ENCODE data around the gene CPA4. TPM values are rescaled to one million over a fixed set of nuclear protein-coding genes. Genes with fewer than 3 reads are reported as not detected.

CPA4 gene
- total RNA-seq, 1 donor from 2014 or later = 7.4 TPM

GRCh38 chr7:130344271-130344866, 51.4 kb downstream of the CPA4 start, which contains the start of gene CPA5:
CPA5 (plus strand) TSS chr7:130344816; CDS start chr7:130346486, 1,670 bp downstream.
- no peaks in the 10 kb centered on the region for H3K36me3 Mint-ChIP-seq
- peaks cover 22% of the 10 kb centered on the region for H3K4me1 Mint-ChIP-seq (ENCODE audit: unreplicated experiment)
- peak within 1 kb of the TSS; percentile 49 for H3K27ac Mint-ChIP-seq
- H3K4me3 Mint-ChIP-seq = peak within 1 kb of the TSS; percentile 1
- TF ChIP-seq, protein P1, sequence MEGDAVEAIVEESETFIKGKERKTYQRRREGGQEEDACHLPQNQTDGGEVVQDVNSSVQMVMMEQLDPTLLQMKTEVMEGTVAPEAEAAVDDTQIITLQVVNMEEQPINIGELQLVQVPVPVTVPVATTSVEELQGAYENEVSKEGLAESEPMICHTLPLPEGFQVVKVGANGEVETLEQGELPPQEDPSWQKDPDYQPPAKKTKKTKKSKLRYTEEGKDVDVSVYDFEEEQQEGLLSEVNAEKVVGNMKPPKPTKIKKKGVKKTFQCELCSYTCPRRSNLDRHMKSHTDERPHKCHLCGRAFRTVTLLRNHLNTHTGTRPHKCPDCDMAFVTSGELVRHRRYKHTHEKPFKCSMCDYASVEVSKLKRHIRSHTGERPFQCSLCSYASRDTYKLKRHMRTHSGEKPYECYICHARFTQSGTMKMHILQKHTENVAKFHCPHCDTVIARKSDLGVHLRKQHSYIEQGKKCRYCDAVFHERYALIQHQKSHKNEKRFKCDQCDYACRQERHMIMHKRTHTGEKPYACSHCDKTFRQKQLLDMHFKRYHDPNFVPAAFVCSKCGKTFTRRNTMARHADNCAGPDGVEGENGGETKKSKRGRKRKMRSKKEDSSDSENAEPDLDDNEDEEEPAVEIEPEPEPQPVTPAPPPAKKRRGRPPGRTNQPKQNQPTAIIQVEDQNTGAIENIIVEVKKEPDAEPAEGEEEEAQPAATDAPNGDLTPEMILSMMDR (conservative IDR thresholded peaks at IDR 0.05) = no peak
- no peak for DNase-seq (ENCODE audit: extremely low spot score, unreplicated experiment)
- H3K9me3 Mint-ChIP-seq = no peaks in the 10 kb centered on the region
- H3K27me3 Mint-ChIP-seq = no peaks in the 10 kb centered on the region

DNA sequence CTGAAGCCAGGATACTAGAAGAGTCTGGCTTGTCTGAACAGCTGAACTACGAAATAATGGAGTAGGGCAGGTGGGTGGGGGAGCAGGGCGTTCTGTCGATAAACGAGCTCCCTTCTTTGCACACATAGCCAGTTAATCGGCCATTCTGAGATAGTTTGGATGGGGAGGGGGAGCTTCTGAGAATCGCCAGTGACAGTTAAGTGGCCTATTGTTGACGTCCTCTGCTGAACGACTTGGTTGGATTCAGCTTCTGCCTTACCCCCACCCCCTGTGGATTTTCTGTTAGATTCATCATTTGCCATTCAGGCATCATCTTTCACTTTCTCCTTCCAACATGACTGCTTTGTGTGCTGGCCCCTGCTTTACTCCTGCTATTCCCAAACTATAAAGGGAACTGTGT, 52.2 kb downstream of the CPA4 start:
- Mint-ChIP-seq H3K27me3 (no peaks in the 10 kb centered on the region), H3K4me3 (peak overlapping the region; percentile 1), H3K4me1 (ENCODE audit: unreplicated experiment) (peaks cover 28% of the 10 kb centered on the region), H3K36me3 (no peaks in the 10 kb centered on the region), H3K9me3 (no peaks in the 10 kb centered on the region), H3K27ac (peak overlapping the region; percentile 49)
- TF ChIP-seq, protein P1 (conservative IDR thresholded peaks at IDR 0.05) = no peak
- no peak for DNase-seq (ENCODE audit: extremely low spot score, unreplicated experiment)

GRCh38 chr7:130345725-130346124, 52.8 kb downstream of the CPA4 start:
- Mint-ChIP-seq H3K4me1 (ENCODE audit: unreplicated experiment) (peaks cover 34% of the 10 kb centered on the region), H3K27ac (peak overlapping the region; percentile 49), H3K27me3 (no peaks in the 10 kb centered on the region), H3K4me3 (peak overlapping the region; percentile 1), H3K36me3 (no peaks in the 10 kb centered on the region), H3K9me3 (no peaks in the 10 kb centered on the region)
- DNase-seq (ENCODE audit: extremely low spot score, unreplicated experiment) = no peak
- TF ChIP-seq, protein P1 (conservative IDR thresholded peaks at IDR 0.05) = no peak

DNA sequence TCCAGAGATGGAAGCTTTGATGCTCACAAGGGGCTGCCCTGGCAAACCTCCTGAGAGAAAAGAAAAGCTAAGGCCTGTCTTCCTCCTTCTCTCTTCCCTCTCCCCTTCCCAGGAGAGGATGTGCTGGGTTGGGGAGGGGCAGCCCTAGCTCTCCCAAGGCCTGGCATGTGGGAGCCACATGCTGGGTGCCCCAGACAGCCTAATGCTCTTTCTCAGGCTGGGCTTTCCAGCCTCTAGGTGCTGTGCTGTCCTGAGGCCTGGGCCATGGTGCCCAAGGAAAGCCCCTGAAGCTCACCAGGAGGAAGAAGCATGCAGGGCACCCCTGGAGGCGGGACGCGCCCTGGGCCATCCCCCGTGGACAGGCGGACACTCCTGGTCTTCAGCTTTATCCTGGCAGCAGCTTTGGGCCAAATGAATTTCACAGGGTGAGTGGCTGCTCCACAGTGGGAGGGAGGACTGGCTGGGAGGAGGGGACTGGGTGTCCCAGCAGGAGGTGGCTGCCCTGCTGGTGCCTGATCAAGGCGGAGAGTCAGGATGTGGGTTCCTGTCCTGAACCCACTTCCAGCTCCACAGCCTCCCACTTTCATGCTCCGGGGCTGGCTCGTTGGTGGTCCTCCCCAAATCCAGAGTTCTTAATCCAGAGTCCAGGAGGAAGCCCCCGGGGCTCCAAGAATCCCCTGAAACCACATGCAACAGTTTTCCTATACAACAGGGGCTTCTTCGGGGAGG, 53.4 kb downstream of the CPA4 start:
- peaks cover 40% of the 10 kb centered on the region for H3K4me1 Mint-ChIP-seq (ENCODE audit: unreplicated experiment)
- DNase-seq (ENCODE audit: extremely low spot score, unreplicated experiment) = no peak
- no peaks in the 10 kb centered on the region for H3K27me3 Mint-ChIP-seq
- no peaks in the 10 kb centered on the region for H3K36me3 Mint-ChIP-seq
- no peak overlapping the region for H3K4me3 Mint-ChIP-seq
- no peak overlapping the region for H3K27ac Mint-ChIP-seq
- TF ChIP-seq, protein P1 (conservative IDR thresholded peaks at IDR 0.05) = no peak
- no peaks in the 10 kb centered on the region for H3K9me3 Mint-ChIP-seq

DNA sequence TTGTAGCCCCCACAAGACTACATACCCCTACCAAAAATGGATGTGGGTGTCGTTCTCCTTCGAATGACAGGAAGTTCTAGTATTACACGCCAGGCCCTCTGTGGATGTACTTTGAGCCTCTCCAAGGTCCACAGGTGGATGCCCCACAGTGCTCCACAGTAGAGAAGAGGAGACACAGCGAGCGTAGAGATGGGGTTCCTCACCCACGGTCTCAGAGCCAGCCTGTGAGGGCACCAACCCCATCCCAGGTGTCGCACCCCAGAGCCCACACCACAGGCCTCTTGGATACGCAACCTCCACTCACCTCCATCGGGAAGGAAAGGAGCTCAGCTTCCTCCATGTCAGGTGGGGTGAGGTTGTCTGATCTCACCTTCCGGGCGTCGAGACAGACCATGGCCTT, 54.0 kb downstream of the CPA4 start:
- Mint-ChIP-seq H3K27me3 (no peaks in the 10 kb centered on the region), H3K4me1 (ENCODE audit: unreplicated experiment) (peaks cover 46% of the 10 kb centered on the region), H3K4me3 (no peak overlapping the region), H3K9me3 (no peaks in the 10 kb centered on the region), H3K36me3 (no peaks in the 10 kb centered on the region), H3K27ac (no peak overlapping the region)
- TF ChIP-seq, protein P1 (conservative IDR thresholded peaks at IDR 0.05) = no peak
- DNase-seq (ENCODE audit: extremely low spot score, unreplicated experiment) = no peak
